Stimulated activated CD8-positive, alpha-beta memory T cell treated with anti-CD3 and anti-CD28 coated beads, Interleukin-15, amount 100 ng/mL, for 4 hours (primary cell): ENCODE measurements around the gene RUSF1.
"Not testable (repeated sequence)": the region's sequence is repeated elsewhere in the genome, so short reads cannot be mapped to it uniquely, and the experiment has no call there.

ENCODE experiments used
- DNase-seq, 2 donors: peaks; one replicate each; pipeline ENCODE4 v3.0.0-alpha.2; 2020; ENCODE audit warnings: low read depth in 2 of 2

The RUSF1 gene

GRCh38 chr16:31517800-31518402, 9.7 kb upstream of the RUSF1 start:
- no peak for DNase-seq

GRCh38 chr16:31513884-31514283, 5.7 kb upstream of the RUSF1 start:
- no peak for DNase-seq

- no peak for DNase-seq
These were observed 4.9 kb upstream of the RUSF1 start for GRCh38 chr16:31513126-31513525.

- DNase-seq, result no peak
These were observed 560 bp upstream of the RUSF1 start for GRCh38 chr16:31508706-31509195.

DNA sequence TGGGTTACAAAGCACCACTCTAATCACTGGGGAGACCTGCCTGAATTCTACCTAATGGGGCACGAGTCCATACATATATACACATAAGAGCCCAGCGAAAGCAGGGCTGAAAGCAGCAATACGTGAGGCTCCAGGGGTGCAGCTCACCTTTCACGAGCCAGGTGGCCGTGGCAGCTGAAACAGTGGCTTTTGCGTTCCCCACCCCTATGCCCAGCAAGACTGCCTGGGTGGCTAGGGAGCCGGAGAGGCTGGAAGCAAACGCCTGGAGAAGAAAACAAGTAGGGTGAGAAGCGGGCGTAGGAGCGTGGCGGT, 618 bp downstream of the RUSF1 start:
- no peak for DNase-seq

GRCh38 chr16:31505483-31505882, 2.7 kb downstream of the RUSF1 start:
- no peak for DNase-seq

DNA sequence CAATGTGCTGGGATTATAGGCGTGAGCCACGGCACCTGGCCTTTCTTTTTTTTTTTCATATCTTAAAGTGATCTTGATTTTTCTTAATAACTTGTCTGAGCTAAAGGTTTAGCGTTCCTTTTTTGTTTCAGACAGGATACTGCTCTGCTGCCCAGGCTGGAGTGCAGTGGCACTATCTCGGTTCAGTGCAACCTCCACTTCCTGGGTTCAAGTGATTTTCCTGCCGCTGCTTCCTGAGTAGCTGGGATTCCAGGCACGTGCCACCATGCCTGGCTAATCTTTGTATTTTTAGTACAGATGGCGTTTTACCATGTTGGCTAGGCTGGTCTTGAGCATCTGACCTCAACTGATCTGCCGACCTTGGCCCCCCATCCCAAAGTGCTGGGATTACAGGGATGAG, 4.0 kb downstream of the RUSF1 start:
- DNase-seq, result no peak

GRCh38 chr16:31503555-31503954, 4.6 kb downstream of the RUSF1 start:
- DNase-seq, result not testable (repeated sequence)

DNA sequence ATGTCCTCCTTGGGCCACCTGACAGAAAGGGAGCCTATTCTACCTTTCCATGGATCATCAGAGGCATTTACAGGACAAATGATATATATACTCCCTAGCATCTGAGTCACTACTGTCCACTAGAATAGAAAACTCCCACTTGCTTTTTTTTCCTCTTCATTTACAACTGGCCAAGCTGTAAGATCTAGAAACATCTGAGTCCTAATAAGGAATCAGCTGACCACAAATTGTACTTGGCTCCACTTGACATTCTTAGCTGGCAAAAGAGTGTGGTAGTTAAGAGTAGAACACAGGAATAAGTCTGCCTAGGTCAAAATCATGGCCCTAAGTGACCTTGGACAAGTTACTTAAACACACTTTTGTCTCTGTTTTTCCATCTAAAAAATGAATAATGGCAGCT, 5.2 kb downstream of the RUSF1 start:
- no peak for DNase-seq

DNA sequence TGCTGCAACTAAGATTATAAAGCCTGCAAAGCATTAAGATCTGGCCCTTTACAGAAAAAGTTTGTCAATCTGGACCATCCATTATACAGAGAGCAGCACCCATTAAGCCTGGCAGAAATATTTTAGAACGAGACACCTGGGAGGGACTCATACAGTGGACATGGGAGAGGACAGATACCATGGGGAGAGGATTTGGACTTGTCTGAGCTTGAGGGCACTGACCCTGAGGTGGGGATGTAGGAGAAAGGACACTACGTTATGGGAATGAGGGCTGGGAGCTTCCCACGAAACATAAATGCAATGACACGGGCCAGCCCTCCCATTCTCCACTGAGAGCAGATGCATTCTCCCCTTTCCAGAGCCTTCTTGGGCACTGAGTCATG, 6.2 kb downstream of the RUSF1 start:
- DNase-seq, result no peak

GRCh38 chr16:31501226-31501965, 6.8 kb downstream of the RUSF1 start:
- DNase-seq, result no peak

DNA sequence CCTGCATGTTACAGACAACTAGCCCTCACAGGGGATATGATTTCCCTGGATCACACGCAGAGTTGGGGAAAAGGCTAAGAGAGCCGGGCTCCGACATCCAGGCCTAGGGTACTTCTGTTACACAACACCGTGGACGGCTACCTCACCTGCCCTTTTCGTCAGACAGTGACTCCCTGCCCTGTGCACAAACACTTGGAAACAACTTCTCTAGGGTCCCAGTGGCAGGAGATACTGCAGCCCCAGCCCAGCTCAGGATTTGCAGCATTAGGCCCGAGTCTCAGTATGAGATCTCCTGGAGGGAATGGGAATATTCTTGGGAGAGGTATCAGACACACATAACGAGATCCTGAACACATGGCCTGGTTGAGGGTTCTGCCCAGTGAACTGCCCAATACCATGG, 8.3 kb downstream of the RUSF1 start:
- DNase-seq, result no peak

DNA sequence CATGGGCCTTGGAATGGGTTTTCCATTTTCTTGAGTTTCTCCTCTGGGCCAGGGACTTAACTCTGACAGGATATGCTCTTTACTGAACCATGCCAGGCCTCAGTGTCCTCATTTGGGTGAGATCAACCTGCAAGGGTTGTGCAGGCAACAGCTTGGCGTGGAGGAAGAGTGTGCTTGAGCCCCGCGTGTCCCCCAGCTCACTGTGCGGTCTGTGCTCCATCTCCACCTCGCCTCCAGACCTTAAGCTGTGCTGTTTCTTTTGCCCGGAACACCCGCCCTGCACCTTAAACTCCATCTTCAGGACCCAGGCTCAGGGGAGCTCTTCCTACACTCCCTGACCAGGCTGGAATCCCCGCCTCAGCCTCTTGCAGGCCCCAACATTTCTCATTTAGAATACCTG, 9.7 kb downstream of the RUSF1 start:
- DNase-seq, result no peak

GRCh38 chr16:31496670-31497069, 11.5 kb downstream of the RUSF1 start:
- DNase-seq, result no peak

GRCh38 chr16:31493506-31494125, 14.6 kb downstream of the RUSF1 start:
- no peak for DNase-seq

DNA sequence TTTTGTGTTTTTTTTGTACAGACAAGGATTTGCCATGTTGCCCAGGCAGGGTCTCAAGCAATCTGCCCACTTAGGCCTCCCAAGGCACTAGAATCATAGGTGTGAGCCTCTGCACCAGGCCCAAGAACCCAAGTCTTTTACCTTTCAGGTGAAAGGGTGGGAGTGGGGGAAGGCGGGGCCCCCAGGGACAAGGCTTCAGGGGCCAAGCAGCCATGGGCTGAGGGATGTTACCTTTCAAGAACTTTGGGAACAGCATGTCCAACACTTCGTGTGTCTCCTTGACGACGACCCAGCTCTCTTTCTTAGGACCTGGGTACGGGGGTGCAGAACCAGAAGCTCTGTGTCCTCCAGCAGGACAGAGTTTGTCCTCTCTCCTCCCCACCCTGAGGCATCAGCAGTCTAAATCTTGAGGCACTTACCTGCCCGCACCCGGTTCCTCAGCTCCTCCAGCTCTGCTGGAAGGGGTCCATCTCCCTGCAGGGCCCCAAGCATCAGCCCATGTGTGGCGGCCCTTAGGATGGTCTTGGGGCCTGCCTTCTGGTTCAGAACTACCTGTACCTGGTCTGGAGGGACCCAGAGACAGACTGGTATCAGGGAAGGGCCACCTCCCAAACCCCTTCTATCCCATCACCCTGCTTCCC, 16.3 kb downstream of the RUSF1 start:
- no peak for DNase-seq

- DNase-seq, result no peak
These were observed 18.3 kb downstream of the RUSF1 start for GRCh38 chr16:31489616-31490584.

DNA sequence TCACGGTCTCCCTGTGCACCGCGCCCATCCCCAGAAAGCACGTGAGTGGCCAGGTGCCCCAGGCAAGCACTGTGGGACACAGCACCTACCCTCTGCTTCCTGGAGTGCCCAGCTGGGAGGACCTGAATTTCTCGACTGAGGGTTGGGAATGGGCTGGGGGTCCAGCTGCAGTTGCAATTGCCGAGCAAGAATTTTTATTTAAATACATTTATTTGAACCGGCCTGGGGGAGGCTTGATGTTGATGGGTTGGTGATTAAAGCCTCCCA, 19.0 kb downstream of the RUSF1 start:
- no peak for DNase-seq

DNA sequence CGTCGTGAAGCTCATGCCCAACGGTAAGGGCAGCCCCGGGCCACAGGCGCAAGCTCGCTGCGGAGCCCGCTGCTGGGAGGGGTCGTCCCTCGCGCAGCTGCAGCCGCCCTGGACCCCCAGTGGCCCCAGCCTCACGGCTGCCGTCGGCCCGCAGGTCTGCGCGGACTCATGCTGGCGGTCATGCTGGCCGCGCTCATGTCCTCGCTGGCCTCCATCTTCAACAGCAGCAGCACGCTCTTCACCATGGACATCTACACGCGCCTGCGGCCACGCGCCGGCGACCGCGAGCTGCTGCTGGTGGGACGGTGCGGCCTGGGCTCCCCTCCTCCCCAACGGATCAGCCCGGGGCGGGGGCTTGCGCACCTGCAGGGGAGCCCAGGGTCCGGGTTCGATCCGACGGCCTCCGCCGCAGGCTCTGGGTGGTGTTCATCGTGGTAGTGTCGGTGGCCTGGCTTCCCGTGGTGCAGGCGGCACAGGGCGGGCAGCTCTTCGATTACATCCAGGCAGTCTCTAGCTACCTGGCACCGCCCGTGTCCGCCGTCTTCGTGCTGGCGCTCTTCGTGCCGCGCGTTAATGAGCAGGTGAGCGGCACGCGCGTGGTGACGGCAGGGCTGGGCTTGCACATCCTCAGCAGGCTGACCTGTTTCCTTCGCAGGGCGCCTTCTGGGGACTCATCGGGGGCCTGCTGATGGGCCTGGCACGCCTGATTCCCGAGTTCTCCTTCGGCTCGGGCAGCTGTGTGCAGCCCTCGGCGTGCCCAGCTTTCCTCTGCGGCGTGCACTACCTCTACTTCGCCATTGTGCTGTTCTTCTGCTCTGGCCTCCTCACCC, 19.5 kb downstream of the RUSF1 start:
- no peak for DNase-seq

DNA sequence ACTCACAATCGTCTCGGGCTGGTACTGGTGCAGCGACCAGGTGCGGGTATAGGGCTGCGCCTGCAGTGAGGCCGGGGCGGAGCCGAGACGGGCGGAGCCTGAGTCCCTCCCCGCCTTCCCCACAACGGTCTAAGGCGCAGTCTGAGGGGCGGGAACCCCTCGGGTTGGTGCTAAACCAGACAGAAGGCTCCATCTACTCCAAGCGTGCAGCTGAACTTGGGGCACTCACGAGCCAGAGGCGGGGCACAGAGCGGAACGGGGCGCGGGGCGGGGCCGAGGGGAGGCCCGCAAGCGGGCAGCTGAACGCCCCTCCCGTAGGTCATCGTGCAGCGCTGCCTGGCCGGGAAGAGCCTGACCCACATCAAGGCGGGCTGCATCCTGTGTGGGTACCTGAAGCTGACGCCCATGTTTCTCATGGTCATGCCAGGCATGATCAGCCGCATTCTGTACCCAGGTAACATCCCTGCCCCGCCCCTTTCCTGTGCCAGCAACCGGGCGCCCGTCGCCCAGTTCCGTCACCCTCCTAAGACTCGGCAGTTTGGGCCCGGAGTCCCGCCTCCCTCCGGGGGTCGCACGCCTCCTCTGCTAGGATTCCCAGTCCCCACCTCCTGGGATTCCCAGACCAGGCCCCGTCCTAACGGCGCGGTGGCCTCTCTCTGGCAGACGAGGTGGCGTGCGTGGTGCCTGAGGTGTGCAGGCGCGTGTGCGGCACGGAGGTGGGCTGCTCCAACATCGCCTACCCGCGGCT, 20.3 kb downstream of the RUSF1 start:
- DNase-seq, result peak; percentile 41 to 42
